Left ventricle myocardium inferior (tissue), 1 donor: ENCODE measurements around the gene TOPAZ1. TPM values are rescaled to one million over a fixed set of nuclear protein-coding genes. Genes with fewer than 3 reads are reported as not detected.

Source experiments
- DNase-seq: peaks from one replicate; pipeline ENCODE4 v3.0.0-alpha.2; 2020
- H3K27ac ChIP-seq: fragments of 200-600 bp; replicated peaks from 2 replicates; pipeline ENCODE4 v1.8.0; 2021
- H3K27me3 ChIP-seq: fragments of 200-600 bp; 2 replicates; pipeline ENCODE4 v1.8.0; 2021; ENCODE audit warnings: low read depth
- H3K36me3 ChIP-seq: fragments of 200-600 bp; 2 replicates; pipeline ENCODE4 v1.8.0; 2021
- H3K4me1 ChIP-seq: fragments of 200-600 bp; 2 replicates; pipeline ENCODE4 v1.8.0; 2021
- H3K4me3 ChIP-seq: fragments of 200-600 bp; 2 replicates; pipeline ENCODE4 v1.8.0; 2021; ENCODE audit warnings: mild to moderate bottlenecking, moderate library complexity
- H3K9me3 ChIP-seq: fragments of 200-600 bp; replicated peaks from 2 replicates; pipeline ENCODE4 v1.8.0; 2021
- intact Hi-C: fragments of 100-400 bp; cut with micrococcal nuclease; formaldehyde crosslinking; loops from one replicate; pipeline ENCODE4 v1.11.0; 2022
- total RNA-seq: library from RNA; stranded (reverse); fragmentation: NEBNext Ultra II Directional; extraction: Animal tissue kit (Norgen Biotek cat#: 25700); gene quantifications from one replicate; pipeline ENCODE4 v1.2.1, GENCODE V29; 2021
- TF ChIP-seq, protein P1 (sequence below): fragments of 200-600 bp; IDR thresholded peaks from 2 replicates; pipeline ENCODE4 v1.8.0; 2021; ENCODE audit warnings: antibody characterized with exemption, mild to moderate bottlenecking, borderline replicate concordance
- donor health status: DM: no; HTN: yes; CAD: no; lungs with severe emphysema.

TOPAZ1 gene
- total RNA-seq, 1 donor from 2014 or later: not detected

DNA sequence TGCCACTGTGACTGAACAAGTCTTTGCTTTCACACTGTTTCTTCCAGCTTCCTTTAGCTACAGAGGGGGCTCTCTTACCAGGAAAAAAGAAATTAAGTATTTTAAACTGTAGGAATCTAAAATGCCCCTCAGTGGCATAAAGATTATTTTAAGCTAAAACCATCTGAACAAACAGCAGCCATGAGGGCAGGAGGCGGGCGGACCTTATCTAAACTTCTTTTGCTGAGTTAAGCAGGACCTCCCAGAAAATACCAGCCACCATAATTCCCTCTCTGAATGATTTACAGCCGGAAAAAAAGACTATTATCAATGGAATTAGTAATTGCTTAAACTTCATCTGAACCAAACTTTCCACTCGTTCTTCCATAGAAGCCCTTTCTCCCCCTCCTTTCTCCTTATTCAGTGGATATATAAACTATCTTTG lies 5.2 kb upstream of the TOPAZ1 start:
- TF ChIP-seq, protein P1, sequence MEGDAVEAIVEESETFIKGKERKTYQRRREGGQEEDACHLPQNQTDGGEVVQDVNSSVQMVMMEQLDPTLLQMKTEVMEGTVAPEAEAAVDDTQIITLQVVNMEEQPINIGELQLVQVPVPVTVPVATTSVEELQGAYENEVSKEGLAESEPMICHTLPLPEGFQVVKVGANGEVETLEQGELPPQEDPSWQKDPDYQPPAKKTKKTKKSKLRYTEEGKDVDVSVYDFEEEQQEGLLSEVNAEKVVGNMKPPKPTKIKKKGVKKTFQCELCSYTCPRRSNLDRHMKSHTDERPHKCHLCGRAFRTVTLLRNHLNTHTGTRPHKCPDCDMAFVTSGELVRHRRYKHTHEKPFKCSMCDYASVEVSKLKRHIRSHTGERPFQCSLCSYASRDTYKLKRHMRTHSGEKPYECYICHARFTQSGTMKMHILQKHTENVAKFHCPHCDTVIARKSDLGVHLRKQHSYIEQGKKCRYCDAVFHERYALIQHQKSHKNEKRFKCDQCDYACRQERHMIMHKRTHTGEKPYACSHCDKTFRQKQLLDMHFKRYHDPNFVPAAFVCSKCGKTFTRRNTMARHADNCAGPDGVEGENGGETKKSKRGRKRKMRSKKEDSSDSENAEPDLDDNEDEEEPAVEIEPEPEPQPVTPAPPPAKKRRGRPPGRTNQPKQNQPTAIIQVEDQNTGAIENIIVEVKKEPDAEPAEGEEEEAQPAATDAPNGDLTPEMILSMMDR: no peak
- H3K27me3 ChIP-seq: peaks cover 6% of the 10 kb centered on the region
- intact Hi-C loops: no loop called here

DNA sequence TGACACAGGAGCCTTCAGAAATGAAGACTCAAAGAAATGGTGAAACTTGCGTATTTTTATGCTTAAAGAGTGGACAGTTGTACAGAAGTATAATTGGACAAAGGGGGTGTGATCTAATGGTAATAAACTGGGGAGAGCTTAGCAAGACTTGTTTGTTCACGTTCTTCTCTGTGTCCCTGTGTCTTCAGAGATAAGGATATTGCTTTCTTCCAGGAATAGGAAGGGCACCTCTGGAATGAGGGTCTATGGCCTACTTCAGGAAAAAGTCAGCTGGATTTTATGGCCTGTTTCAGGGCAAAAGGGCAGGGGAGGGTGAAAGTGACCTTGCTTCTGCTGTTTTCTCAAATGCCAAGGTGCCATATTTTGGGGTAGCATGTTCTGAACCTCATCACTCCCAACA lies 4.5 kb upstream of the TOPAZ1 start:
- peaks cover 9% of the 10 kb centered on the region for H3K4me1 ChIP-seq
- no peak overlapping the region for H3K27ac ChIP-seq
- no peaks in the 10 kb centered on the region for H3K9me3 ChIP-seq
- H3K36me3 ChIP-seq: no peaks in the 10 kb centered on the region
- no peak overlapping the region for H3K4me3 ChIP-seq
- no peak for DNase-seq
- peaks cover 13% of the 10 kb centered on the region for H3K27me3 ChIP-seq
- intact Hi-C loops: no loop called here
- TF ChIP-seq, protein P1: no peak

More for the DNA sequence above, 5.2 kb upstream of the TOPAZ1 start:
- Histone ChIP-seq H3K36me3 (no peaks in the 10 kb centered on the region), H3K4me3 (no peak overlapping the region), H3K9me3 (no peaks in the 10 kb centered on the region), H3K4me1 (peaks cover 9% of the 10 kb centered on the region), H3K27ac (no peak overlapping the region)
- no peak for DNase-seq

DNA sequence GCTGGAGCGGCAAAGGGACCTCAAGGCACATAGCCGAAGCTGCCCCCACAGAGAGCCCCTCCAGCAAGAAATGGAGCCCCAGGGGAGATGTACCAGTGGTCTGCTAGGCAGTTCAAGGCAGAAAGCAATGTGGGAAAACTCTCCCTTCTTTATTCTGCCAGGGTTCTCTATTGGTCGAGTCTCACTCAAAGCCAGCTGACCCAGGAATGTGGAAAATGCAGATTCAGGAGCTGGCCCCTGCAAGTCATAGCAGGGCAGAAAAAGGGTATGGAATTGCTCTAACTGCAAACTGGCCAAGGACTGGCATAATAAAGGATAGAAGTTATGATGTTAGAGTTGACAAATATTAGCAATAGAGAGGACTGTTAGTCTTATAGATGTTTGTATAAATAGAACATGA lies 4.0 kb upstream of the TOPAZ1 start:
- intact Hi-C loops: no loop called here
- Histone ChIP-seq H3K27me3 (peaks cover 18% of the 10 kb centered on the region), H3K9me3 (no peaks in the 10 kb centered on the region), H3K4me1 (peaks cover 9% of the 10 kb centered on the region), H3K27ac (no peak overlapping the region), H3K4me3 (no peak overlapping the region), H3K36me3 (no peaks in the 10 kb centered on the region)
- no peak for DNase-seq
- TF ChIP-seq, protein P1: no peak

DNA sequence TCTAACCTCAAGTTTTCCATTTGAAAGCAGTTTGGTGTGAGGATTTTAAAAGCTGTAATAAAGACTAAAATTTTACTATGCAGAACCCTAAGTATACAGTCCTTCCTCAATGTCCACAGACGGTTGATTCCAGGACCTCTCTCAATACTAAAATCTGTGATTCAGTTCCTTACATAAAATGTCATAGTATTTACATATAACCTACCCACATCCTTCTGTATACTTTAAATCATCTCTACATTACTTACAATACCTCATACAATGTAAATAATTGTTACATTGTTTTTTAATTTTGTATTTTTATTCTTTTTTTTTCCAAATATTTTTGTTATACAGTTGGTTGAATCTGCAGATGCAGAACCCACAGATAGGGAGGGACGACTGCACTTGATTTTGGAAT lies 2.8 kb upstream of the TOPAZ1 start:
- Histone ChIP-seq H3K27ac (no peak overlapping the region), H3K4me3 (no peak overlapping the region), H3K9me3 (no peaks in the 10 kb centered on the region), H3K27me3 (peaks cover 19% of the 10 kb centered on the region), H3K36me3 (no peaks in the 10 kb centered on the region), H3K4me1 (peaks cover 9% of the 10 kb centered on the region)
- intact Hi-C loops: no loop called here
- no peak for DNase-seq
- TF ChIP-seq, protein P1: no peak

DNA sequence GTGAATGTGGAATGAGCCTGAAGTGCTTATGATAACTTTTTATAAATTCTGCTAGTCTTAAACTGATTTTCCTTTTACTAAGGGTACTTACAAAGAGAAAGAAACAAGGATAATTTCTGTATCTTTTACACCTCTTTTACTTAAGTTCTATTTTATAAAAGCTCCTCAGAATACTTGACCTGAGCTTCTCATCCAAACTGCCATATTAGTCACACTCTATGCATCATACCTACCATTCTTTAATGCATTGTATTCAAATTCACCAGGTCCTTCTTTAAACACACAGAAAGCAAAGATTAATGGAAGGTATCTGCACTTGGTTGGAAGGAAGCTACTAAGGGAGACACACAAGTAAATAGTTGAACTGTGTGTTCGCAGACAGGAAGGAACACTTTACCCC lies 1.6 kb upstream of the TOPAZ1 start:
- intact Hi-C loops: no loop called here
- Histone ChIP-seq H3K4me3 (no peak overlapping the region), H3K27me3 (peaks cover 19% of the 10 kb centered on the region), H3K27ac (no peak overlapping the region), H3K9me3 (no peaks in the 10 kb centered on the region), H3K4me1 (peaks cover 9% of the 10 kb centered on the region), H3K36me3 (no peaks in the 10 kb centered on the region)
- TF ChIP-seq, protein P1: no peak
- DNase-seq: no peak

DNA sequence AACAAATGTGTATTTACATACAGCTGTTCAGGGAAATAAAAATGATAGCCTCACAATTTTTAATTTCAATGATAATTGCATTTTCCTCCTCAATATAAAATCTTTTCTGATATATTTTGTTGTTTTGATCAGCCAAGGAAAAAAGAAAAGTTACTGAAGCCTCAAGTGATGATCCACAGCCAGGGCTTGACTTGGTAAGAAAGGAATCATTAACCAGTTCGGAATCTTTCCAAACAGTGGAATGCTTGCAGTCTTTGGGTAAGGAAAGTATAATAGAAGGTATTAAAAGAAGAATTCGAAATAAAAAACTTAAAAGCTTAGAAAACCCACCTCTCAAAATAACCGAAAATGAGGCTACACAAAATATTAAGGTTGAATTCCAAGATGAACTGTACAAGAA lies 1.0 kb downstream of the TOPAZ1 start:
- TF ChIP-seq, protein P1: no peak
- no peak for DNase-seq
- intact Hi-C loops: no loop called here
- Histone ChIP-seq H3K4me1 (no peaks in the 10 kb centered on the region), H3K9me3 (peaks cover 5% of the 10 kb centered on the region), H3K27me3 (peaks cover 34% of the 10 kb centered on the region), H3K36me3 (no peaks in the 10 kb centered on the region), H3K4me3 (no peak overlapping the region), H3K27ac (no peak overlapping the region)
